ENCODE measurements around the gene GSTO2. TPM values are rescaled to one million over a fixed set of nuclear protein-coding genes. Genes with fewer than 3 reads are reported as not detected.

GSTO2 gene
- total RNA-seq, 1 donor, result 3.4 TPM

DNA sequence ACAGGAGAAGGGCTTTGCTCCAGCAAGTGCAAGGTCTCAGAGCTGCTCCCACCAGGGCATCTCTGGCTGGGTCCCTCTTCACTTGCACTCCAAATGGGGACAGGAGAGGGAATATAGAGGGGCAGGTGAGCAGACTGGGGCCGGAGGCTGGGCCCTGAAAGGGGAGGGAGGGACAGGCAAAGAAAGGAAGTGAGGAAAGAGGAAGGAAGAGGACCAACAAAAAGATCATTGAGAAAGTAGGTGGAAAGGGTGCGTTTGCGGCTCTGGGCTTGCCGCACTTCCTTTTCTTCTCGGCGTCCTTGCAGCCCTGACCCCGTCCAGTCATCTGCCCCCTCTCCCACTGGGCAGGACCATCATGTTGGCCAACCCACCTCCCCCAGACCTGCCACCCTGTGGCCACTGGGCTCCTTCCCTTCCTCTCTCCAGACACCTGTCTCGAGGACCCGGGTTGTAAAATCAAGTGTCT, 55.3 kb downstream of the GSTO2 start:
- no peak for TF ChIP-seq CTCF (IDR thresholded peaks at IDR 0.05; ENCODE audit: insufficient read depth, low read length)
- no peak overlapping the region for H3K4me3 ChIP-seq (ENCODE audit: low read depth, low read length)
- no peak for DNase-seq (ENCODE audit: low read depth)

DNA sequence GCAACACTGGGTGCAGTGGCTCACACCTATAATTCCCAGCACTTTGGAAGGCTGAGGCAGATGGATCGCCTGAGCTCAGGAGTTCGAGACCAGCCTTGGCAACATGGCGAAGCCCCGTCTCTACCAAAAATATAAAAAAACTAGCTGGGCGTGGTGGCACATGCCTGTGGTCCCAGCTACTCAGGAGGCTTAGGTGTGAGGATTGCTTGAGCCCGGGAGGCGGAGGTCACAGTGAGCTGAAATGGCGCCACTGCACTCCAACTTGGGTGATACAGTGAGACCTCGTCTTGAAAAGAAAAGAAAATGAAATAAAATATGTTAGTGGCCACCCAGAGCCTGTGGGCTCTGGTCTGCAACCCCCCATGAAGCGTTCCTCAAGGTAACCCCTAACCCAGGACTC, 55.9 kb downstream of the GSTO2 start:
- no peak for TF ChIP-seq CTCF (IDR thresholded peaks at IDR 0.05; ENCODE audit: insufficient read depth, low read length)
- DNase-seq (ENCODE audit: low read depth), result no peak
- no peak overlapping the region for H3K4me3 ChIP-seq (ENCODE audit: low read depth, low read length)

- no peak for TF ChIP-seq CTCF (IDR thresholded peaks at IDR 0.05; ENCODE audit: insufficient read depth, low read length)
- no peak overlapping the region for H3K4me3 ChIP-seq (ENCODE audit: low read depth, low read length)
- DNase-seq (ENCODE audit: low read depth), result no peak
Measured at GRCh38 chr10:104325436-104326435, 56.8 kb downstream of the GSTO2 start.

GRCh38 chr10:104326991-104327610, 58.1 kb downstream of the GSTO2 start:
- peak overlapping the region; percentile 61 for H3K4me3 ChIP-seq (ENCODE audit: low read depth, low read length)
- TF ChIP-seq CTCF (IDR thresholded peaks at IDR 0.05; ENCODE audit: insufficient read depth, low read length), result no peak
- DNase-seq (ENCODE audit: low read depth), result no peak

GRCh38 chr10:104327745-104328645, 59.0 kb downstream of the GSTO2 start:
- peak; percentile 76 for DNase-seq (ENCODE audit: low read depth)
- peak overlapping the region; percentile 61 for H3K4me3 ChIP-seq (ENCODE audit: low read depth, low read length)
- peak; percentile 29 for TF ChIP-seq CTCF (IDR thresholded peaks at IDR 0.05; ENCODE audit: insufficient read depth, low read length)

GRCh38 chr10:104328646-104328895, 59.6 kb downstream of the GSTO2 start:
- no peak for DNase-seq (ENCODE audit: low read depth)
- H3K4me3 ChIP-seq (ENCODE audit: low read depth, low read length), result peak overlapping the region; percentile 61
- TF ChIP-seq CTCF (IDR thresholded peaks at IDR 0.05; ENCODE audit: insufficient read depth, low read length), result no peak
